Measurements from ENCODE around the gene AFAP1L1.

Gene AFAP1L1

DNA sequence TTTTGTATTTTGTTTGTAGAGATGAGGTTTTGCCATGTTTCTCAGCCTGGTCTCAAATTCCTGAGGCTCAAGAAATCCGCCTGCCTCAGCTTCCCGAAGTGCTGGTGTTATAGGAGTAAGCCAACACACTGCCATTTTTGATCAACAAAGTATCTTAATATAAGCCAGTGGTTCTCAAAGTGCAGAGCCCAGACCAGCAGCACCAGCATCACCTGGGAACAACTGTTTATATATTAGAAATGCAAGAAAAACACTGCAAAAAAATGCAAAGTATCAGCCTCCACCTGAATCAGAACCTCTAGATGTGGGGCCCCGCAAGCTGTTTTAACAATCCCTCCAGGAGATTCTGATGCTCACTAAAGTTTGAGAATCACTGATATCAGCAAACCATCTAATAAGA lies 101.3 kb downstream of the AFAP1L1 start:
- TF ChIP-seq, protein P1, sequence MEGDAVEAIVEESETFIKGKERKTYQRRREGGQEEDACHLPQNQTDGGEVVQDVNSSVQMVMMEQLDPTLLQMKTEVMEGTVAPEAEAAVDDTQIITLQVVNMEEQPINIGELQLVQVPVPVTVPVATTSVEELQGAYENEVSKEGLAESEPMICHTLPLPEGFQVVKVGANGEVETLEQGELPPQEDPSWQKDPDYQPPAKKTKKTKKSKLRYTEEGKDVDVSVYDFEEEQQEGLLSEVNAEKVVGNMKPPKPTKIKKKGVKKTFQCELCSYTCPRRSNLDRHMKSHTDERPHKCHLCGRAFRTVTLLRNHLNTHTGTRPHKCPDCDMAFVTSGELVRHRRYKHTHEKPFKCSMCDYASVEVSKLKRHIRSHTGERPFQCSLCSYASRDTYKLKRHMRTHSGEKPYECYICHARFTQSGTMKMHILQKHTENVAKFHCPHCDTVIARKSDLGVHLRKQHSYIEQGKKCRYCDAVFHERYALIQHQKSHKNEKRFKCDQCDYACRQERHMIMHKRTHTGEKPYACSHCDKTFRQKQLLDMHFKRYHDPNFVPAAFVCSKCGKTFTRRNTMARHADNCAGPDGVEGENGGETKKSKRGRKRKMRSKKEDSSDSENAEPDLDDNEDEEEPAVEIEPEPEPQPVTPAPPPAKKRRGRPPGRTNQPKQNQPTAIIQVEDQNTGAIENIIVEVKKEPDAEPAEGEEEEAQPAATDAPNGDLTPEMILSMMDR (IDR thresholded peaks at IDR 0.05; ENCODE audit: low read depth, low read length, missing control alignments), result no peak
- H3K4me3 ChIP-seq (replicated peaks; ENCODE audit: low read depth, low read length), result no peak overlapping the region
- DNase-seq (ENCODE audit: extremely low read depth, low read depth), result no peak

DNA sequence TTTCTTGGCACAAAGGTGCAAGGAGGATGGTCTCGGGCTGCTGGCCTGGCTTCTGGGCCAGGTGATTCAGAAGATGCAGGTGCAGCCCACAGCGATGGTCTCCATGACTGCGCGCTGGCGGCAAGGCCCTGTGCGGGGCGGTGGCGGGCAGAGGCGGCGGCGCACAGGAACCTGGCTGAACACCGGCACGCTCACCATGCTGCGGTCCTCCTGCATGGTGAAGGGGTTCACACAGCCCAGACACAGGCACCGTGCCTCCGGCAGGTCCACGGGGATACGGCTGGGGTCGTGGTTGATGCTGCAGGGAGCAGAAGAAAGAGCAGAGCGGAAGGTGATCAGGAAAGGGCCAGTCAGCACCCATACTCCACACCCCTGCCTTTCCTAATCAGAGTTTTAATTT lies 102.6 kb downstream of the AFAP1L1 start:
- H3K4me3 ChIP-seq (replicated peaks; ENCODE audit: low read depth, low read length), result no peak overlapping the region
- TF ChIP-seq, protein P1 (IDR thresholded peaks at IDR 0.05; ENCODE audit: low read depth, low read length, missing control alignments), result no peak
- DNase-seq (ENCODE audit: extremely low read depth, low read depth), result no peak

DNA sequence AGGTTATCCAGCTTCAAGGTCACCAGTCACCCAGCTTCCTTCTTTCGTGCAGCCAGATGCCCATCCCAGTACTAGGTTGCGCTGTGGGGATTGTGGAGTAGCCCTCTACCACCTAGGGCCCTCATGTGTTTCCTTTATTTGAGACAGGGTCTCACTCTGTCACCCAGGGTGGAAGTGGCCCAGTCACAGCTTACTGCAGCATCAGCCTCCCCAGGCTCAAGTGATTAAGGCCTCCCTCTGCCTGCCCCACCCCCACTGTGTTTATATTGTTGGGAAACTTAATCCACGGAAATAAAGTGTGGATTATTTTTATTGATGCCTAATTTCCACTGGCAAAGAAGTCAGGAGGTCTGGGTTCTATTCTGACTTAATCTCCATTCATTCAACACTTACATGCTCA lies 103.1 kb downstream of the AFAP1L1 start:
- DNase-seq (ENCODE audit: extremely low read depth, low read depth), result no peak
- H3K4me3 ChIP-seq (replicated peaks; ENCODE audit: low read depth, low read length), result no peak overlapping the region
- TF ChIP-seq, protein P1 (IDR thresholded peaks at IDR 0.05; ENCODE audit: low read depth, low read length, missing control alignments), result no peak

DNA sequence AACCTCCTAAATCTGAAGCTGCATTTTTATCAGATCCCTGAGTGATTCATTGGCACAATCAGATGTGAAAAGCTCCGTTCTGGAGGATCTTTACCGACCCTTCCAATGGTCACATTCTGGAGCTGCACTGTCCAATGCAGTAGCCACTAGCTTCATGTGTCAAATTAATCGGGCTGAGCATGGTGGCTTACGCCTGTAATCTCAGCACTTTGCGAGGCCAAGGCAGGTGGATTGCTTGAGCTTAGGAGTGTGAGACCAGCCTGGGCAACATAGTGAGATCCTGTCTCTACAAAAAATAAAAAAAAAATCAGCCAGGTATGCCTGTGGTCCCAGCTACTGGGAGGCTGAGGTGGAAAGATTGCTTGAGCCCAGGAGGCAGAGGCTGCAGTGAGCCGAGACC lies 103.8 kb downstream of the AFAP1L1 start:
- H3K4me3 ChIP-seq (replicated peaks; ENCODE audit: low read depth, low read length), result no peak overlapping the region
- no peak for DNase-seq (ENCODE audit: extremely low read depth, low read depth)
- TF ChIP-seq, protein P1 (IDR thresholded peaks at IDR 0.05; ENCODE audit: low read depth, low read length, missing control alignments), result no peak

DNA sequence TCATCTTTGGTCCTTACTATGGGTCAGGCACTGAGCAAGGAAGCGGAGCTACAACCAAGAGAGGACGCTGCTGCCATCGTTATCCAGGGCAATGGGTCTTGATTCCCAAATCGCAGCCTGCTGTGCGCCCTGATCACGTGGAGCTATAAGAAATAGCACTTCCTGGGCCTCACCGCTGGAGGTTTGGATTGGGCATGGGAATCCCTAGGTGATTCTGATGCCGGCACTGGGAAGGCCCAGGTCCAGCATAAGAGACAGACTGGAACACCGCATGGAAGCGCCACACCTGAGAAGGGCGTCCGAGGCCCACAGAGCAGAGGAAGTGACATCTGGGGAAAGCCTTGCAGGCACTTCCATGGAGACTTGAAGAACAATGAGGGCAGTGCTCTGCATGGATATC lies 104.4 kb downstream of the AFAP1L1 start:
- TF ChIP-seq, protein P1 (IDR thresholded peaks at IDR 0.05; ENCODE audit: low read depth, low read length, missing control alignments), result no peak

DNA sequence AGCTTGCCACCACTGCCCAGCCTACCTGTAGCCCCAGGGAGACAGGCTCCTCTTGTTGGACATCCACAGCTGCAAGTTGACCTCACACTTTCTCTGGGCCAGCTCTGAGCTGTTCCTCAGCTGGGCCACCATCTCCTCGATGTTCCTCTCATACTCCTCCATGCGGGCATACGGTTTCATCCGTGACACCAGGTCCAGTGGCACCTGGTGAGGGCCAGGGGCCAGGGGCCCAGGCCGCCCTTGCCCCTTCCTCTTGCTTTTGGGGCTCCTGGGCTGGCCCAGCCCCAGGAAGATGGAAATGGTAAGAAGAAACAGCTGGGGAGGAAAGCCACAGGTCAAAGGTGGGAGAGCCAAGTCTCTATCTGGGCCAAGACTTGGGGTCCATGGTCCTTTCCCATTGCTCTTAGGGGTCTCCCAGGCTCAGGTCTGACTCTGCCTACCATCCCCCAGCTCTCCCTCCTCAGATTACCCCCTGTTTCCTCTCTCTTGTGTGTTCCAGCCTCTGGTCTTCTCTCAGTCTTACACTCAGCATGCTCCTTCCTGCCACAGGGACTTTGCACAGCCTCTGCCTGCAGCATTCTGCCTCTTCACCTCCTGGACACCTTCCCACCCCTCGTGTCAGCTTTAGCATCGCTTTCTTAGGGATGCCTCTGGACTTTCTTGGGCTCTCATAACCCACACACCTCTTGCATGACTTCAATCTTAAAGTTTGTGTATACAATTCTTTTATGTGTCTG lies 105.2 kb downstream of the AFAP1L1 start:
- DNase-seq (ENCODE audit: extremely low read depth, low read depth), result no peak
- H3K4me3 ChIP-seq (replicated peaks; ENCODE audit: low read depth, low read length), result no peak overlapping the region
- TF ChIP-seq, protein P1 (IDR thresholded peaks at IDR 0.05; ENCODE audit: low read depth, low read length, missing control alignments), result no peak

More for the DNA sequence above, 104.4 kb downstream of the AFAP1L1 start:
- no peak overlapping the region for H3K4me3 ChIP-seq (replicated peaks; ENCODE audit: low read depth, low read length)
- no peak for DNase-seq (ENCODE audit: extremely low read depth, low read depth)

Data from HFF-Myc (cell line).